GM18507 (cell line): ENCODE data around the gene MRPL4.
A peak's percentile ranks its signal among the peaks of the same experiment; 100 is the strongest.

Experiments used
- DNase-seq: peaks from one replicate; pipeline ENCODE4 v3.0.0; 2011; ENCODE audit warnings: low read depth; ENCODE audit not compliant: insufficient read length; ENCODE audit errors: extremely low spot score
- FAIRE-seq: peaks from 2 replicates; lab custom pipeline; 2011; peaks lifted over from hg19 to GRCh38; lab: Jason Lieb, UNC

Gene MRPL4

GRCh38 chr19:10284065-10284959 lies 32.3 kb downstream of the MRPL4 start:
- FAIRE-seq (no peak), DNase-seq (no peak)

- no peak for DNase-seq
Observed at GRCh38 chr19:10284960-10285278, 32.9 kb downstream of the MRPL4 start.

GRCh38 chr19:10285393-10285792 lies 33.4 kb downstream of the MRPL4 start:
- DNase-seq = no peak
- no peak for FAIRE-seq

More at GRCh38 chr19:10284960-10285278, 32.9 kb downstream of the MRPL4 start:
- no peak for FAIRE-seq

- DNase-seq (no peak), FAIRE-seq (no peak)
Observed at GRCh38 chr19:10286803-10287737, 35.1 kb downstream of the MRPL4 start, which contains the start of gene ICAM4. TSS of gene ICAM4 (plus strand) at chr19:10286955. CDS start at chr19:10287013, 58 bp downstream.

- no peak for DNase-seq
- peak; percentile 76 for FAIRE-seq
Observed at GRCh38 chr19:10288662-10289166, 36.7 kb downstream of the MRPL4 start.

GRCh38 chr19:10289167-10289835 lies 37.3 kb downstream of the MRPL4 start:
- FAIRE-seq = peak; percentile 66
- DNase-seq = no peak

GRCh38 chr19:10289836-10290356 lies 37.9 kb downstream of the MRPL4 start, which contains the start of gene ICAM5:
TSS of gene ICAM5 (plus strand) at chr19:10289952. CDS start at chr19:10290044, 92 bp downstream.
- FAIRE-seq (no peak), DNase-seq (no peak)

- FAIRE-seq (no peak), DNase-seq (no peak)
Observed at GRCh38 chr19:10290357-10290875, 38.4 kb downstream of the MRPL4 start.

- FAIRE-seq (peak; percentile 29), DNase-seq (no peak)
Observed at GRCh38 chr19:10290876-10291553, 39.0 kb downstream of the MRPL4 start.

- DNase-seq (no peak), FAIRE-seq (no peak)
Observed at GRCh38 chr19:10291554-10292205, 39.7 kb downstream of the MRPL4 start.

- peak; percentile 83 for FAIRE-seq
Observed at GRCh38 chr19:10292206-10292788, 40.3 kb downstream of the MRPL4 start.

GRCh38 chr19:10292789-10293636 lies 41.0 kb downstream of the MRPL4 start:
- DNase-seq = no peak
- FAIRE-seq = no peak

More at GRCh38 chr19:10292206-10292788, 40.3 kb downstream of the MRPL4 start:
- peak; percentile 81 for DNase-seq

GRCh38 chr19:10293637-10294367 lies 41.8 kb downstream of the MRPL4 start:
- FAIRE-seq (no peak), DNase-seq (no peak)

GRCh38 chr19:10294368-10294697 lies 42.3 kb downstream of the MRPL4 start:
- DNase-seq (no peak), FAIRE-seq (no peak)

GRCh38 chr19:10295305-10295846 lies 43.4 kb downstream of the MRPL4 start:
- no peak for DNase-seq
- FAIRE-seq = peak; percentile 73
